PC-3 (cell line): ENCODE measurements around the gene AQP10.

Experiments
- EZH2 ChIP-seq: fragments of 300-600 bp; sonication (generic); IDR thresholded peaks from one replicate; pipeline ENCODE4 v1.6.1; 2017; ENCODE audit warnings: antibody characterized with exemption, mild to moderate bottlenecking, low read length; ENCODE audit not compliant: unreplicated experiment
- EZH2phosphoT487 ChIP-seq: fragments of 300-600 bp; sonication (generic); IDR thresholded peaks from 2 replicates; pipeline ENCODE4 v1.6.1; 2018; ENCODE audit warnings: mild to moderate bottlenecking, antibody characterized with exemption, low read length, borderline replicate concordance
- TF ChIP-seq, protein P1 (sequence below): fragments of 300-600 bp; sonication (generic); conservative IDR thresholded peaks from 2 replicates; pipeline ENCODE4 v1.5.1; 2017; ENCODE audit warnings: antibody characterized with exemption, low read depth, mild to moderate bottlenecking, low read length

GRCh38 chr1:154358519-154358918 is 37.6 kb downstream of the AQP10 start:
- TF ChIP-seq, protein P1, sequence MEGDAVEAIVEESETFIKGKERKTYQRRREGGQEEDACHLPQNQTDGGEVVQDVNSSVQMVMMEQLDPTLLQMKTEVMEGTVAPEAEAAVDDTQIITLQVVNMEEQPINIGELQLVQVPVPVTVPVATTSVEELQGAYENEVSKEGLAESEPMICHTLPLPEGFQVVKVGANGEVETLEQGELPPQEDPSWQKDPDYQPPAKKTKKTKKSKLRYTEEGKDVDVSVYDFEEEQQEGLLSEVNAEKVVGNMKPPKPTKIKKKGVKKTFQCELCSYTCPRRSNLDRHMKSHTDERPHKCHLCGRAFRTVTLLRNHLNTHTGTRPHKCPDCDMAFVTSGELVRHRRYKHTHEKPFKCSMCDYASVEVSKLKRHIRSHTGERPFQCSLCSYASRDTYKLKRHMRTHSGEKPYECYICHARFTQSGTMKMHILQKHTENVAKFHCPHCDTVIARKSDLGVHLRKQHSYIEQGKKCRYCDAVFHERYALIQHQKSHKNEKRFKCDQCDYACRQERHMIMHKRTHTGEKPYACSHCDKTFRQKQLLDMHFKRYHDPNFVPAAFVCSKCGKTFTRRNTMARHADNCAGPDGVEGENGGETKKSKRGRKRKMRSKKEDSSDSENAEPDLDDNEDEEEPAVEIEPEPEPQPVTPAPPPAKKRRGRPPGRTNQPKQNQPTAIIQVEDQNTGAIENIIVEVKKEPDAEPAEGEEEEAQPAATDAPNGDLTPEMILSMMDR = no peak
- TF ChIP-seq EZH2 = no peak
- no peak for TF ChIP-seq EZH2phosphoT487
